Trophoblast cell (in vitro differentiated cells and primary cell): ENCODE data around the gene ZNHIT6.
"Not testable (repeated sequence)": the region's sequence is repeated elsewhere in the genome, so short reads cannot be mapped to it uniquely, and the experiment has no call there.

Source experiments
- DNase-seq, 2 donors: peaks; one replicate each; pipeline ENCODE4 v3.0.0-alpha.2; 2016
- H2AFZ ChIP-seq: 2 replicates; pipeline ENCODE4 v1.6.1; 2013; ENCODE audit warnings: low read length, moderate library complexity, mild to moderate bottlenecking; ENCODE audit not compliant: insufficient read depth, poor library complexity
- H2AK5ac ChIP-seq: 2 replicates; pipeline ENCODE4 v1.6.1; 2013; ENCODE audit warnings: mild to moderate bottlenecking, low read length
- H2BK120ac ChIP-seq: 2 replicates; pipeline ENCODE4 v1.6.1; 2013; ENCODE audit warnings: low read length, mild to moderate bottlenecking, moderate library complexity; ENCODE audit not compliant: insufficient read depth, poor library complexity
- H2BK12ac ChIP-seq: 2 replicates; pipeline ENCODE4 v1.6.1; 2013; ENCODE audit warnings: mild to moderate bottlenecking, low read length, moderate library complexity
- H2BK5ac ChIP-seq: 2 replicates; pipeline ENCODE4 v1.6.1; 2013; ENCODE audit warnings: low read length, low read depth, moderate library complexity, mild to moderate bottlenecking; ENCODE audit not compliant: poor library complexity
- H3K14ac ChIP-seq: 2 replicates; pipeline ENCODE4 v1.6.1; 2013; ENCODE audit warnings: mild to moderate bottlenecking, low read length
- H3K18ac ChIP-seq: 2 replicates; pipeline ENCODE4 v1.6.1; 2013; ENCODE audit warnings: mild to moderate bottlenecking, low read length
- H3K23ac ChIP-seq: 2 replicates; pipeline ENCODE4 v1.6.1; 2013; ENCODE audit warnings: low read length
- H3K27ac ChIP-seq: 2 replicates; pipeline ENCODE4 v1.5.1; 2013; ENCODE audit warnings: low read depth, mild to moderate bottlenecking, inconsistent platforms, low read length, moderate library complexity
- H3K27me3 ChIP-seq: 2 replicates; pipeline ENCODE4 v1.6.1; 2013; ENCODE audit warnings: inconsistent platforms, mild to moderate bottlenecking, low read length, moderate library complexity; ENCODE audit not compliant: insufficient read depth
- H3K36me3 ChIP-seq, 2 experiments: 1 replicate in 1 of 2; 2 replicates in 1 of 2; pipeline ENCODE4 v1.6.1; 2013; ENCODE audit warnings: low read length in 2 of 2, mild to moderate bottlenecking in 2 of 2, moderate library complexity in 1 of 2; ENCODE audit not compliant: insufficient read depth in 2 of 2, control insufficient read depth in 1 of 2
- H3K4ac ChIP-seq: 2 replicates; pipeline ENCODE4 v1.6.1; 2013; ENCODE audit warnings: low read depth, mild to moderate bottlenecking, low read length, moderate library complexity
- H3K4me1 ChIP-seq, 2 experiments: 1 replicate in 1 of 2; 2 replicates in 1 of 2; pipeline ENCODE4 v1.6.1; 2013; ENCODE audit warnings: low read length in 2 of 2, mild to moderate bottlenecking in 2 of 2, moderate library complexity in 1 of 2; ENCODE audit not compliant: insufficient read depth in 2 of 2, control insufficient read depth in 1 of 2
- H3K4me2 ChIP-seq: 2 replicates; pipeline ENCODE4 v1.6.1; 2013; ENCODE audit warnings: inconsistent platforms, mild to moderate bottlenecking, low read length, moderate library complexity
- H3K4me3 ChIP-seq: 2 replicates; pipeline ENCODE4 v1.5.1; 2013; ENCODE audit warnings: mild to moderate bottlenecking, low read depth, low read length, inconsistent platforms
- H3K79me1 ChIP-seq: one replicate; pipeline ENCODE4 v1.6.1; 2013; ENCODE audit warnings: low read length
- H3K79me2 ChIP-seq: 2 replicates; pipeline ENCODE4 v1.6.1; 2013; ENCODE audit warnings: low read length, mild to moderate bottlenecking; ENCODE audit not compliant: control insufficient read depth, insufficient read depth, poor library complexity
- H3K9ac ChIP-seq: 2 replicates; pipeline ENCODE4 v1.6.1; 2013; ENCODE audit warnings: mild to moderate bottlenecking, low read length
- H3K9me3 ChIP-seq: 2 replicates; pipeline ENCODE4 v1.6.1; 2013; ENCODE audit warnings: low read depth, mild to moderate bottlenecking, control low read depth, inconsistent platforms, low read length; ENCODE audit not compliant: insufficient read depth
- H4K12ac ChIP-seq: 2 replicates; pipeline ENCODE4 v1.6.1; 2013; ENCODE audit warnings: low read depth, mild to moderate bottlenecking, low read length, moderate library complexity
- H4K8ac ChIP-seq: 2 replicates; pipeline ENCODE4 v1.6.1; 2013; ENCODE audit warnings: low read depth, mild to moderate bottlenecking, low read length, moderate library complexity
- H4K91ac ChIP-seq: one replicate; pipeline ENCODE4 v1.6.1; 2013; ENCODE audit warnings: low read depth, mild to moderate bottlenecking, low read length, moderate library complexity
- whole genome bisulfite sequencing: extraction: QIAGEN DNeasy Blood & Tissue Kit; methylation state at CpG from one replicate; pipeline ENCODE4 v1.1.7; 2013; ENCODE audit warnings: missing lambda C conversion rate; ENCODE audit not compliant: insufficient read length, insufficient coverage; ENCODE audit errors: extremely low coverage; 5-methylcytosine and 5-hydroxymethylcytosine counted together

Gene ZNHIT6

DNA sequence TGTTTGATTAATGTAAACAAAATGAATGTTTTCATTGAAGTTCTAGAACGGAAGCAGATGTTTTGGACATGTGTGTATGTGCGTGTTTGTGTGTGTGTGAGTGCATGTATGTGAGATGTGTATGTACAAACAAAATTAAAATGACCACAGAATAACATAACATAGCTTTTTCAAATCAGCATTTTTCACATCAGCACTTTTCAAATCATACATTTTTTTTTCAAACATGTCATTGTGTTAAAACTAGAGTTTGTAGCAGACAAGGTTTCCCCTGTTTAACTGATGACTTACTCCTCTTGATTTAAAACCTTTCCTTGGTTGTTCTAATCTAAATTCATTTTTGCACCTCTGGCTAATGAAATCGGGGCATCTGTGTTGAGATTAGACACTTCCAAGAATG, 35.6 kb upstream of the ZNHIT6 start:
- no CpG with 5 or more reads among the region's 3 CpGs for WGBS
- no peaks in the 10 kb centered on the region for H3K79me2 ChIP-seq
- no peaks in the 10 kb centered on the region for H3K27me3 ChIP-seq
- H3K4ac ChIP-seq: no peak overlapping the region
- H2BK120ac ChIP-seq: no peak overlapping the region
- no peak overlapping the region for H2AK5ac ChIP-seq
- H3K4me2 ChIP-seq: no peak overlapping the region
- no peak overlapping the region for H4K91ac ChIP-seq
- H3K9me3 ChIP-seq: no peaks in the 10 kb centered on the region
- no peak overlapping the region for H4K12ac ChIP-seq
- H2AFZ ChIP-seq: no peak overlapping the region
- H4K8ac ChIP-seq: no peak overlapping the region
- H3K23ac ChIP-seq: no peak overlapping the region
- H3K79me1 ChIP-seq: no peaks in the 10 kb centered on the region
- no peak overlapping the region for H3K9ac ChIP-seq
- no peak for DNase-seq
- no peak overlapping the region for H3K14ac ChIP-seq
- H3K36me3 ChIP-seq: no peaks in the 10 kb centered on the region
- H3K18ac ChIP-seq: no peak overlapping the region
- H3K27ac ChIP-seq: no peak overlapping the region
- H2BK12ac ChIP-seq: no peak overlapping the region
- H2BK5ac ChIP-seq: no peak overlapping the region
- no peak overlapping the region for H3K4me3 ChIP-seq
- no peaks in the 10 kb centered on the region for H3K4me1 ChIP-seq

GRCh38 chr1:85734931-85735330, 26.7 kb upstream of the ZNHIT6 start:
- Histone ChIP-seq H3K23ac (no peak overlapping the region), H3K4me2 (no peak overlapping the region), H3K36me3 (no peaks in the 10 kb centered on the region), H3K18ac (no peak overlapping the region), H3K9ac (no peak overlapping the region), H3K27me3 (no peaks in the 10 kb centered on the region), H3K4ac (no peak overlapping the region), H4K8ac (no peak overlapping the region), H2BK12ac (no peak overlapping the region), H3K79me2 (no peaks in the 10 kb centered on the region), H3K14ac (no peak overlapping the region), H2BK120ac (no peak overlapping the region), H4K91ac (no peak overlapping the region), H3K4me3 (no peak overlapping the region), H3K79me1 (no peaks in the 10 kb centered on the region), H2AK5ac (no peak overlapping the region), H4K12ac (no peak overlapping the region), H3K4me1 (no peaks in the 10 kb centered on the region), H2AFZ (no peak overlapping the region), H3K9me3 (no peaks in the 10 kb centered on the region), H3K27ac (no peak overlapping the region), H2BK5ac (no peak overlapping the region)
- WGBS: no CpG with 5 or more reads among the region's 1 CpG
- no peak for DNase-seq

- H3K4me1 ChIP-seq: no peaks in the 10 kb centered on the region
- no peaks in the 10 kb centered on the region for H3K36me3 ChIP-seq
- H3K14ac ChIP-seq: no peak overlapping the region
- no peak overlapping the region for H4K12ac ChIP-seq
- H3K9me3 ChIP-seq: no peaks in the 10 kb centered on the region
- H3K18ac ChIP-seq: no peak overlapping the region
- no peak overlapping the region for H2BK12ac ChIP-seq
- DNase-seq: no peak
- H3K27ac ChIP-seq: no peak overlapping the region
- H3K23ac ChIP-seq: no peak overlapping the region
- H2BK5ac ChIP-seq: no peak overlapping the region
- H3K9ac ChIP-seq: no peak overlapping the region
- no peak overlapping the region for H2AFZ ChIP-seq
- H4K91ac ChIP-seq: no peak overlapping the region
- WGBS: no CpG with 5 or more reads among the region's 7 CpGs
- H3K4me2 ChIP-seq: no peak overlapping the region
- no peak overlapping the region for H4K8ac ChIP-seq
- H3K4ac ChIP-seq: no peak overlapping the region
- no peak overlapping the region for H2BK120ac ChIP-seq
- H3K4me3 ChIP-seq: no peak overlapping the region
- no peak overlapping the region for H2AK5ac ChIP-seq
- H3K79me1 ChIP-seq: no peaks in the 10 kb centered on the region
- H3K27me3 ChIP-seq: peaks cover under 1% of the 10 kb centered on the region
- H3K79me2 ChIP-seq: no peaks in the 10 kb centered on the region
These were observed 10.6 kb upstream of the ZNHIT6 start for GRCh38 chr1:85718678-85719340.

DNA sequence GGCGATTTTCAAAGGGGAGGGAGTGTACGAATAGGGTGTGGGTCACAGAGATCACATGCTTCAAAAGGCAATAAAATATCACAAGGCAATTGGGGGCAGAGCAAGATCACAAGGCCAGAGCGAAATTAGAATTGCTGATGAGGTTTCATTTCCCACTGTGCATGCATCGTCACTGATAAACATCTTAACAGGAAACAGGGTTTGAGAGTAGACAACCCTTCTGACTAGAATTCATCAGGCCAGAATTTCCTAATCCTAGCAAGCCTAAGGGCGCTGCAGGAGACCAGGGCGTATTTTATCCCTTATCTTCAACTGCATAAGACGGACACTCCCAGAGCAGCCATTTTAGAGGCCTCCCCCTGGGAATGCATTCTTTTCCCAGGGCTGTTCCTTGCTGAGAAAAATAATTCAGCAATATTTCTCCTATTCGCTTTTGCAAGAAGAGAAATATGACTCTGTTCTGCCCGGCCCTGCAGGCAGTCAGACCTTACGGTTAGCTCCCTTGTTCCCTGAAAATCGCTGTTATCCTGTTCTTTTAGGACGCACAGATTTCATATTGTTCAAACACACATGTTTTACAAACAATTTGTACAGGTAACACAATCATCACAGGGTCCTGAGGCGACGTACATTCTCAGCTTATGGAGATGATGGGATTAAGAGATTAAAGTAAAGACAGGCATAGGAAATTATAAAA, 6.3 kb upstream of the ZNHIT6 start:
- not testable (repeated sequence) for H4K8ac ChIP-seq, H3K79me1 ChIP-seq, H3K27me3 ChIP-seq, H3K27ac ChIP-seq, H3K23ac ChIP-seq, H3K18ac ChIP-seq, H4K91ac ChIP-seq, H2BK120ac ChIP-seq, H2BK5ac ChIP-seq, H3K4me1 ChIP-seq, DNase-seq, H2AFZ ChIP-seq, H3K14ac ChIP-seq, H3K4me3 ChIP-seq, H3K36me3 ChIP-seq, H4K12ac ChIP-seq, H3K9me3 ChIP-seq, H2AK5ac ChIP-seq, H3K79me2 ChIP-seq, H2BK12ac ChIP-seq, H3K9ac ChIP-seq, H3K4me2 ChIP-seq, H3K4ac ChIP-seq
- no CpG with 5 or more reads among the region's 14 CpGs for WGBS
